Measurements from ENCODE around the gene DISP2. TPM values are rescaled to one million over a fixed set of nuclear protein-coding genes. Genes with fewer than 3 reads are reported as not detected.

Gene DISP2
- total RNA-seq, 1 donor from 2014 or later, result 1.0 TPM

- intact Hi-C loops (cut with micrococcal nuclease), result no loop called here
Observed at GRCh38 chr15:40360015-40360414, 2.0 kb downstream of the DISP2 start.

- intact Hi-C loops (cut with micrococcal nuclease), result no loop called here
Observed at GRCh38 chr15:40361640-40362039, 3.6 kb downstream of the DISP2 start.

GRCh38 chr15:40363611-40364010, 5.6 kb downstream of the DISP2 start:
- intact Hi-C loops (cut with micrococcal nuclease), result no loop called here

GRCh38 chr15:40364251-40364650, 6.2 kb downstream of the DISP2 start:
- intact Hi-C loops (cut with micrococcal nuclease), result no loop called here

- intact Hi-C loops (cut with micrococcal nuclease), result loop anchor here (5.0 kb wide), 1 partner anchor 142 kb away; no protein-coding TSS in a partner anchor
Observed at GRCh38 chr15:40365016-40365415, 7.0 kb downstream of the DISP2 start.

- intact Hi-C loops (cut with micrococcal nuclease), result loop anchor here (5.0 kb wide), 1 partner anchor 141 kb away; no protein-coding TSS in a partner anchor
Observed at GRCh38 chr15:40365624-40366456, 7.8 kb downstream of the DISP2 start.

- intact Hi-C loops (cut with micrococcal nuclease), result loop anchor here (5.0 kb wide), 1 partner anchor 141 kb away; no protein-coding TSS in a partner anchor
Observed at GRCh38 chr15:40366457-40367370, 8.7 kb downstream of the DISP2 start.

GRCh38 chr15:40367371-40367685, 9.3 kb downstream of the DISP2 start:
- intact Hi-C loops (cut with micrococcal nuclease), result loop anchor here (5.0 kb wide), 1 partner anchor 140 kb away; no protein-coding TSS in a partner anchor

- intact Hi-C loops (cut with micrococcal nuclease), result loop anchor here (1.0 to 5.0 kb wide), 7 partner anchors 10 to 139 kb away; partner anchors contain the start of genes DISP2, INAFM2, IVD and KNSTRN
Observed at GRCh38 chr15:40367686-40368611, 9.9 kb downstream of the DISP2 start.

GRCh38 chr15:40368719-40369473, 10.9 kb downstream of the DISP2 start:
- intact Hi-C loops (cut with micrococcal nuclease), result loop anchor here (1.0 to 5.0 kb wide), 7 partner anchors 11 to 138 kb away; partner anchors contain the start of genes DISP2, INAFM2, IVD and KNSTRN

GRCh38 chr15:40369474-40369869, 11.5 kb downstream of the DISP2 start:
- intact Hi-C loops (cut with micrococcal nuclease), result loop anchor here (2.0 to 5.0 kb wide), 2 partner anchors 35 to 138 kb away; partner anchors contain the start of gene IVD

GRCh38 chr15:40369971-40370370, 12.0 kb downstream of the DISP2 start:
- intact Hi-C loops (cut with micrococcal nuclease), result loop anchor here (2.0 to 5.0 kb wide), 2 partner anchors 35 to 137 kb away; partner anchors contain the start of gene IVD

- intact Hi-C loops (cut with micrococcal nuclease), result no loop called here
Observed at GRCh38 chr15:40372981-40373380, 15.0 kb downstream of the DISP2 start.

- intact Hi-C loops (cut with micrococcal nuclease), result no loop called here
Observed at GRCh38 chr15:40377606-40378005, 19.6 kb downstream of the DISP2 start.

GRCh38 chr15:40379374-40379773, 21.4 kb downstream of the DISP2 start:
- intact Hi-C loops (cut with micrococcal nuclease), result no loop called here

- intact Hi-C loops (cut with micrococcal nuclease), result loop anchor here (5.0 kb wide), 2 partner anchors 73 to 382 kb away; partner anchors contain the start of genes GCHFR and PLCB2
Observed at GRCh38 chr15:40379853-40380252, 21.8 kb downstream of the DISP2 start.

GRCh38 chr15:40380636-40381035, 22.6 kb downstream of the DISP2 start:
- intact Hi-C loops (cut with micrococcal nuclease), result loop anchor here (5.0 kb wide), 2 partner anchors 73 to 382 kb away; partner anchors contain the start of genes GCHFR and PLCB2

- intact Hi-C loops (cut with micrococcal nuclease), result loop anchor here (1.0 to 5.0 kb wide), 11 partner anchors 14 to 380 kb away; partner anchors contain the start of genes CCDC32, DISP2, GCHFR and INAFM2
Observed at GRCh38 chr15:40381818-40382529, 24.0 kb downstream of the DISP2 start.

Measured in T-helper 1 cell treated with Interleukin-12 subunit alpha and Interleukin-12 subunit beta and Interleukin-4 antibody, amounts not matched to agents 30 ng/mL and 1 ng/mL, for 36 hours (primary cell).